NOMO-1 treated with DMSO at 0.1 percent for 48 hours (cell line): Measurements from ENCODE around the gene SSTR5.
A peak's percentile ranks its signal among the peaks of the same experiment; 100 is the strongest.
"Not testable (repeated sequence)": the region's sequence is repeated elsewhere in the genome, so short reads cannot be mapped to it uniquely, and the experiment has no call there.

ENCODE experiments used
- DNase-seq: peaks from one replicate; lab custom pipeline; 2025; ENCODE audit not compliant: unreplicated experiment; lab: John Stamatoyannopoulos, UW

Gene SSTR5

GRCh38 chr16:1072526-1073261 lies at the start of gene SSTR5:
Gene SSTR5 (plus strand): TSS chr16:1072747. CDS start chr16:1078869, 6,122 bp downstream.
- DNase-seq: no peak

GRCh38 chr16:1024138-1024537 lies 48.4 kb upstream of the SSTR5 start:
- DNase-seq: no peak

DNA sequence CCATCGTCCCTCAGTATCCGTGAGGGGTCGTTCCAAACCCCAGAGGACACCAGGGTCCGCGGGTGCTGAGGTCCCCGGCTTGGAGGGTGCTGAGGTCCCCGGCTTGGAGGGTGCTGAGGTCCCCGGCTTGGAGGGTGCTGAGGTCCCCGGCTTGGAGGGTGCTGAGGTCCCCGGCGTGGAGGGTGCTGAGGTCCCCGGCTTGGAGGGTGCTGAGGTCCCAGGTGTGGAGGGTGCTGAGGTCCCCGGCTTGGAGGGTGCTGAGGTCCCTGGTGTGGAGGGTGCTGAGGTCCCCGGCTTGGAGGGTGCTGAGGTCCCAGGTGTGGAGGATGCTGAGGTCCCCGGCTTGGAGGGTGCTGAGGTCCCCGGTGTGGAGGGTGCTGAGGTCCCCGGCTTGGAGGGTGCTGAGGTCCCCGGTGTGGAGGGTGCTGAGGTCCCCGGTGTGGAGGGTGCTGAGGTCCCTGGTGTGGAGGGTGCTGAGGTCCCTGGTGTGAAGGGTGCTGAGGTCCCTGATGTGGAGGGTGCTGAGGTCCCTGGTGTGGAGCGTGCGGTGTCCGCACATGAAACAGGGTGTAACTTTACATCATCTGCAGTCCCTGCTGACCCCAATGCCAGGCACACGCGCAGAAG lies 47.3 kb upstream of the SSTR5 start:
- not testable (repeated sequence) for DNase-seq

DNA sequence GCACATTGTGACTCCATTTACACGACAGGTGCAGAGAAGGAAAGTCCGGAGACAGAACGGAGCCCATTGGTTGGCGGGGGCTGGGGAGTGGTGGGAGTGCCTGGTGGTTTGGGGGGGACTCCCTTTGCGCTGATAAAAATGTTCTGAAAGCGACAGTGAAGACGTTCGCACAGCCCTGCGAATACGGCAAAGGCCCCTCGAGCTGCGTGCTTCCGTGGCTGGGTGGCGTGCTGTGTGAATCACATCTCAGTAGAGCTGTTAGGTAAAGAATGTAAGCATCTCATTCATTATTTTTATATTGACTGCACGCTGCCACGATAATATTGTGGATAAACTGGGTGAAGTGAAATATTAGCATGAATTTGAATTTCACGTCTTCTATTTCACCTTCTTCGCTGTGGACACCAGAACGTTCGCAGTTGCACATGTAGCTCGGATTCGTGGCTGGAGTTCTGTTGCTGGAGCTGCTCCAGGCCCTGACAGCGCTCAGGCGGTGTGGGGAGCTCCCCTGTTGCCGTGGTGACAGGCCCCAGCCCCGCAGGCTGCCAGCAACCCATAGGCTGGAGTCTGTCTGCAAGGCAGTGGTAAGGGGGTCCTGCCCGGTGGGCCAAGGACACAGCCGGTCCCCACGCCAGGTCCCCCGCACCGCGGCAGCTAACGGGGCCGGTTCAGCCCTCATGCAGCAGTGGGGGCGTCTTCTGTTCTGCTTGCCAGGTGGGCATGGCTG lies 46.3 kb upstream of the SSTR5 start:
- DNase-seq: no peak

GRCh38 chr16:1026784-1027500 lies 45.6 kb upstream of the SSTR5 start:
- DNase-seq: no peak

DNA sequence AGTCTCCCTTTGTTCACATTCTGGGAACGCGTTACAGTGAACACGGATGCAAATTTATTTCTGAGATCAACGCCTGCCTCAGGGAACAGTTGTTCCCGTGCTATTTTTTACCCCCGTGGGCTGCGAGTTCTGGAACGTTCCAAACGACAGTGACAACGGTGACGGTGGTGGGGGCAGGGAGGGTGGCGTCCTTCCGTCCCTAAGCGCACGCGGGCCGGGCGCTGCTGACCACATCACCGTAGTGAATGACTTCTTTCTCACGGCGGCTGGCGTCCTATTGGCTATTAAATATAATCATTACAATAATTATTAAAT lies 45.1 kb upstream of the SSTR5 start:
- no peak for DNase-seq

DNA sequence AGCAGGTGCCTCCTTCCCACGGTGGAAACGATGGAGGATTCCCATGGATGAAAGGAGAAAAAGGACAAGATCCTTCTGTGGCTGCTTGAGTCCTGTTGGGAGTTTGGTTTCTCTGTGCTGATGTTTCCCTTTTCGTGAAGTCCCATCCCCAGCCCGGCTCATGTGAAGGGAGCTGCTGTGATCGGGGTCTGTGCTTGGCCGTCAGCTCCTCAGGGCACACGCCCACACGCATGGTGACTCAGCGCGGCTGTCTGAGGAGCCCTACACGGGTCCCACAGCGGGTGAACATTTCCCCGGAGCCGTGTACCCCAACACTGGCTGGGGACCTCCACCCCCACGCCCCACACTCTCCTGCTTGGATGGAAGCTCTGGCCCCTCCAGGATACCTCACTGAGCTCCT lies 44.5 kb upstream of the SSTR5 start:
- DNase-seq: no peak

GRCh38 chr16:1028524-1029258 lies 43.9 kb upstream of the SSTR5 start:
- DNase-seq: no peak

DNA sequence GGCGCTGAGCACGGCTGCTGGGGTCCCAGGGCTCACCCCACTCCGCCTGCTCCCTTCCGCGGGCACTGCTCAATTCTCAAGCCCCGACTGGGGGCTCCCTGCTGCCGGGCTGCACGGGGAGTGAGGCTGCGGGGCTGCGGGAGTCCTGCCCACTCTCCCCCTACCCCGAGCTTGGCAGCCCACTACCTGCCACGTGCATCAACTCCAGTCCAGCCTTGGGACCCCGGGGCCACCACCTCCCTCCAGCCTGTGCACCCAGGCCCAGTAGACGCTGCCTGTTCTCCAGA lies 43.3 kb upstream of the SSTR5 start:
- no peak for DNase-seq

GRCh38 chr16:1030473-1030901 lies 42.1 kb upstream of the SSTR5 start:
- DNase-seq: no peak

DNA sequence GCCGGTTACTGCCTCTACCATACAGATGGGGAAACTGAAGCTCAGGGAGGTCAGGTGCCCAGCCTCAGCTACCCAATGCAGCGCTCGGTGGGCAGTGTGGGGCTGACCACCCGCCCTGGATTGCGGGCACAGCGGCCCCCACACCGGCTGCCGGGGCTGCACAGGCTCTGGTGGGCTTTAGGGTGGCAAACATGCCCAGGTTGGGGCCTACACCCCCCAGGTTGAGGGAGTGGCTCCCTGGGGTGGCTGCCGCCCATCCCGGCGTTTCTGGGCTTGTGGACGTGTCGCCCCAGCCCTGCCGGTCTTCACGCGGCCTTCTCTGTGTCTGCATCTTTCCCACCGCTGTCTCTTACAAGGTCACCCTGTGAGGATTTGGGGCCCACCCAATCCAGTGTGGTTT lies 40.9 kb upstream of the SSTR5 start:
- DNase-seq: no peak

DNA sequence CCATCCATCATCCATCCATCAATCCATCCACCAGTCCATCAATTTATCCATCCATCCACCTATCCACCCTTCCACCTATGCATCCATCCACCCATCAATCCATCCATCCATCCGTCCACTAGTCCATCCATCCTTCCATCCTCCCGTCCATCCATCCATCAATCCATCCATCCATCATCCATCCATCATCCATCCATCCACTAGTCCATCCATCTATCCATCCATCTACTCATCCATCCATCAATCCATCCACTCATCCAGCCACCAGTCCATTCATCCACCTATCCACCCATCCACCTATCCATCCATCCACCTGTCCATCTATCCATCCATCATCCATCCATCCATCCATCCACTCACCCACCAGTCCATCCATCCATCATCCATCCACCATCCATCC lies 39.9 kb upstream of the SSTR5 start:
- no peak for DNase-seq

- DNase-seq: no peak
Observed at GRCh38 chr16:1033128-1033679, 39.3 kb upstream of the SSTR5 start.

- no peak for DNase-seq
Observed at GRCh38 chr16:1034230-1035065, 38.1 kb upstream of the SSTR5 start.

DNA sequence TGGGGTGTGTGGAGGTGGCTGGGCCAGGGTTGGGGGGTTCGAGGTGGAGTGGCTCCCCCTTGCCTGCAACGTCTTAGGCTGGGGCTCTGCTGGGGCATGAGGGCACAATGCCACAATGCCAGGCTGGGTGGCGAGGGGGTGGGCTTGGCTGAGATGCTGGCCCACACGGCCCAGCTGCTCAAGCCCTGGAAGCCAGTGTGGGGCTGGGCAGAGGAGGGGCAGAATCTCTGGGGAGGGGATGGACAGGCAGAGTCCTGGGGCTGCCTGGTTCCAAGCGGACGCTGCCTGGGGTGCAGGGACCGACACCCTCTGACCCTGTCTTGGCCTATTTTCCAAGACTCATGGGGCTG lies 37.5 kb upstream of the SSTR5 start:
- no peak for DNase-seq

- no peak for DNase-seq
Observed at GRCh38 chr16:1036166-1036565, 36.4 kb upstream of the SSTR5 start.

GRCh38 chr16:1036726-1037393 lies 35.7 kb upstream of the SSTR5 start:
- peak; percentile 19 for DNase-seq

DNA sequence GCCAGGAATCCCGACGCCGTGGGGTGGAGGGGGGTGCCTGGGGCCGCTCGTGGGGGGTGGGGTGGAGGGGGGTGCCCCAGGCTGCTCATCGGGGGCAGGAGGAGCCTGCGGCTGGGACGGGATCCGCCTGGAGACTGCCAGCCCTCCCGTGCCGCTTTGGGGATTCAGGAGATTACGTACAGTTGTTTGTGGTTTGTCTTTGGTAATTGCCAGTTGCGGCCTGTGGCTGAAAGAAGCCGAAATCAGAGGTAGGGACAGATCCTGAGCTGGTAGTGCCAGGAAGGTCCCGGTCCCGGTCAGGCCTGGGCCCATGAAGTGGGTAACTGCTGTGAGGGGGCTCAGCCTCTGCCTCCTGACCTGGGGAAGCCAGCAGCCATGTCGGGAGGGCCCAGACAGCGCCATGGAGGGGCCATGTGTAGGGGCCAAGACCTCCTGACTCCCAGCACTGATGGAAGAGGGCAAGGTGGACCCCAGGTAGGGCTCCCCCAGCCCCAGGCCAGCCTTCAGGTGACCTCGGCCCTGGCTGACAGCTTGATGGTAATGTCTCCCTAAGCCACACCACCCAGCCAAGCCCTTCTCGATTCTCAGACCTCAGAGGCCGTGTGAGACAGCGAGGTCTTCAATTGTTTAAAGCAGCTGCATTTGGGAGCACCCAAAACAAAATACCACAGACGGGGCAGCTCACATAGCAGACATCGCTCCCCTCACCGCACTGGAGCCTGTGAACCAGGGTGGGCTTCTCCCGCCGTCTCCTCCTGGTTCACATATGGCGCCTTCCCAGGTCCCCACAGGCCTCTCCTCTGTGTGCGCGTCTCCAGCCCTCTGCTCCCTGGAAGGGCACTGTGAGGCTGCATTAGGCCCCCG lies 34.9 kb upstream of the SSTR5 start:
- DNase-seq: no peak

DNA sequence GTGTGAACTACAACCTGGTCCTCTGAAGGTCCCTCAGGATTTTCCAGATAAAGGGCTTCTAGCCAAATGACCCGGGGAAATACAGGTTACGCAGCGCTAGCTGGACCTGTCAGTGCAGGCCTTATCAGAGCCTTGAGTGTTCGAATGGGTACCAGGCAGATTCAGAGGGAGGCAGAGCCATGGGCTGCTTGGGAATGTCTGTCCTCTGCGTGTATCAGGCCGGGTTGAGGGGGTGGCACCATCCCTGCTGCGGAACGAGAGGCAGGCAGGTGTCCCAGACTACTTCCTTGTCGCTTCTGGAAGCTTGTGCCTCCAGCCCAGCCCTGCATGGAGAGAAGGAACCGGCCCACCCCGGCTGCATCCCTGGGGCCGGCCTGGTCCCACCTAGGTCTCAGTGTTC lies 33.6 kb upstream of the SSTR5 start:
- no peak for DNase-seq
